PFSK-1 (cell line): Measurements from ENCODE around the gene MORC4.

Source experiments
- POLR2AphosphoS5 ChIP-seq: IDR thresholded peaks from 2 replicates; pipeline ENCODE4 v1.6.1; 2012; ENCODE audit warnings: low read depth, mild to moderate bottlenecking, control low read depth, low read length, moderate library complexity
- REST ChIP-seq, 2 experiments: IDR thresholded peaks; 2 replicates each; pipeline versions ENCODE4 v1.6.1 to v1.8.0; 2011 to 2012; ENCODE audit warnings: low read depth in 2 of 2, low read length in 2 of 2, control low read depth in 1 of 2, inconsistent platforms in 1 of 2, mild to moderate bottlenecking in 1 of 2, moderate library complexity in 1 of 2; ENCODE audit not compliant: insufficient read depth in 1 of 2
- SIN3A ChIP-seq: IDR thresholded peaks from 2 replicates; pipeline ENCODE4 v1.6.1; 2012; ENCODE audit warnings: mild to moderate bottlenecking, low read length, moderate library complexity, borderline replicate concordance; ENCODE audit not compliant: insufficient read depth
- TAF1 ChIP-seq: IDR thresholded peaks from 2 replicates; pipeline ENCODE4 v1.6.1; 2012; ENCODE audit warnings: low read length, control low read depth, borderline replicate concordance; ENCODE audit not compliant: insufficient read depth

GRCh38 chrX:106995678-106996077 lies 4.3 kb downstream of the MORC4 start:
- TF ChIP-seq REST (IDR thresholded peaks at IDR 0.05; ENCODE audit: insufficient read depth in 1 of 2, low read depth in 2 of 2, low read length in 2 of 2) (no peak), SIN3A (no peak), POLR2AphosphoS5 (no peak), TAF1 (no peak)
